Uterus (tissue), 2 donors: ENCODE measurements around the gene ATRAID.
A peak's percentile ranks its signal among the peaks of the same experiment; 100 is the strongest.

Source experiments
- CTCF ChIP-seq, 4 experiments: fragments of 200-600 bp in 2 of 4; fragments of 450-650 bp in 2 of 4; sonication (generic) in 2 of 4; IDR thresholded peaks; one replicate each; pipeline ENCODE4 v1.5.1; 2016 to 2019; ENCODE audit warnings: antibody characterized with exemption in 4 of 4, mild to moderate bottlenecking in 2 of 4, moderate library complexity in 1 of 4
- POLR2A ChIP-seq, 2 donors: fragments of 450-650 bp; IDR thresholded peaks; one replicate each; pipeline ENCODE4 v1.6.1; 2016; ENCODE audit warnings: antibody characterized with exemption in 2 of 2, mild to moderate bottlenecking in 1 of 2, moderate library complexity in 1 of 2

GRCh38 chr2:27249891-27250651 is 38.2 kb downstream of the ATRAID start:
- TF ChIP-seq CTCF (IDR thresholded peaks at IDR 0.05) (peak in 3 of 4 experiments; percentile 18 to 62 (median 41)), POLR2A (IDR thresholded peaks at IDR 0.05) (no peak)
